Measurements from ENCODE around the gene TEX55.

GRCh38 chr3:119175872-119176756 lies 30.1 kb downstream of the TEX55 start:
- no peak for TF ChIP-seq EZH2phosphoT487 (IDR thresholded peaks at IDR 0.05; ENCODE audit: borderline replicate concordance, low read length)
- TF ChIP-seq, protein P1, sequence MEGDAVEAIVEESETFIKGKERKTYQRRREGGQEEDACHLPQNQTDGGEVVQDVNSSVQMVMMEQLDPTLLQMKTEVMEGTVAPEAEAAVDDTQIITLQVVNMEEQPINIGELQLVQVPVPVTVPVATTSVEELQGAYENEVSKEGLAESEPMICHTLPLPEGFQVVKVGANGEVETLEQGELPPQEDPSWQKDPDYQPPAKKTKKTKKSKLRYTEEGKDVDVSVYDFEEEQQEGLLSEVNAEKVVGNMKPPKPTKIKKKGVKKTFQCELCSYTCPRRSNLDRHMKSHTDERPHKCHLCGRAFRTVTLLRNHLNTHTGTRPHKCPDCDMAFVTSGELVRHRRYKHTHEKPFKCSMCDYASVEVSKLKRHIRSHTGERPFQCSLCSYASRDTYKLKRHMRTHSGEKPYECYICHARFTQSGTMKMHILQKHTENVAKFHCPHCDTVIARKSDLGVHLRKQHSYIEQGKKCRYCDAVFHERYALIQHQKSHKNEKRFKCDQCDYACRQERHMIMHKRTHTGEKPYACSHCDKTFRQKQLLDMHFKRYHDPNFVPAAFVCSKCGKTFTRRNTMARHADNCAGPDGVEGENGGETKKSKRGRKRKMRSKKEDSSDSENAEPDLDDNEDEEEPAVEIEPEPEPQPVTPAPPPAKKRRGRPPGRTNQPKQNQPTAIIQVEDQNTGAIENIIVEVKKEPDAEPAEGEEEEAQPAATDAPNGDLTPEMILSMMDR (IDR thresholded peaks at IDR 0.05; ENCODE audit: low read depth, low read length, poor library complexity, severe bottlenecking) = no peak
